Astrocyte of the spinal cord (primary cell): ENCODE results near the gene FLT1.

ENCODE experiments used
- DNase-seq: peaks from one replicate; pipeline ENCODE4 v3.0.0; 2011; ENCODE audit warnings: low read depth, low spot score
- H3K4me3 ChIP-seq: 2 replicates; pipeline ENCODE4 v1.5.1; 2011; ENCODE audit warnings: low read depth, mild to moderate bottlenecking, low read length, moderate library complexity
- in situ Hi-C: cut with HindIII; loops from 2 replicates; pipeline ENCODE4 v1.10.0; 2017; ENCODE audit warnings: low sequenced_read_pairs
- TF ChIP-seq, protein P1 (sequence below): IDR thresholded peaks from 2 replicates; pipeline ENCODE4 v1.5.1; 2012; ENCODE audit warnings: low read depth, mild to moderate bottlenecking, low read length, inconsistent platforms

FLT1 gene

GRCh38 chr13:28283600-28283999 lies 211.3 kb downstream of the FLT1 start:
- no peak overlapping the region for H3K4me3 ChIP-seq
- TF ChIP-seq, protein P1, sequence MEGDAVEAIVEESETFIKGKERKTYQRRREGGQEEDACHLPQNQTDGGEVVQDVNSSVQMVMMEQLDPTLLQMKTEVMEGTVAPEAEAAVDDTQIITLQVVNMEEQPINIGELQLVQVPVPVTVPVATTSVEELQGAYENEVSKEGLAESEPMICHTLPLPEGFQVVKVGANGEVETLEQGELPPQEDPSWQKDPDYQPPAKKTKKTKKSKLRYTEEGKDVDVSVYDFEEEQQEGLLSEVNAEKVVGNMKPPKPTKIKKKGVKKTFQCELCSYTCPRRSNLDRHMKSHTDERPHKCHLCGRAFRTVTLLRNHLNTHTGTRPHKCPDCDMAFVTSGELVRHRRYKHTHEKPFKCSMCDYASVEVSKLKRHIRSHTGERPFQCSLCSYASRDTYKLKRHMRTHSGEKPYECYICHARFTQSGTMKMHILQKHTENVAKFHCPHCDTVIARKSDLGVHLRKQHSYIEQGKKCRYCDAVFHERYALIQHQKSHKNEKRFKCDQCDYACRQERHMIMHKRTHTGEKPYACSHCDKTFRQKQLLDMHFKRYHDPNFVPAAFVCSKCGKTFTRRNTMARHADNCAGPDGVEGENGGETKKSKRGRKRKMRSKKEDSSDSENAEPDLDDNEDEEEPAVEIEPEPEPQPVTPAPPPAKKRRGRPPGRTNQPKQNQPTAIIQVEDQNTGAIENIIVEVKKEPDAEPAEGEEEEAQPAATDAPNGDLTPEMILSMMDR: no peak
- no peak for DNase-seq
- in situ Hi-C loops: no loop called here

- no peak for DNase-seq
- H3K4me3 ChIP-seq: no peak overlapping the region
- TF ChIP-seq, protein P1: no peak
- in situ Hi-C loops: no loop called here
Measured at GRCh38 chr13:28282451-28282850, 212.5 kb downstream of the FLT1 start.

DNA sequence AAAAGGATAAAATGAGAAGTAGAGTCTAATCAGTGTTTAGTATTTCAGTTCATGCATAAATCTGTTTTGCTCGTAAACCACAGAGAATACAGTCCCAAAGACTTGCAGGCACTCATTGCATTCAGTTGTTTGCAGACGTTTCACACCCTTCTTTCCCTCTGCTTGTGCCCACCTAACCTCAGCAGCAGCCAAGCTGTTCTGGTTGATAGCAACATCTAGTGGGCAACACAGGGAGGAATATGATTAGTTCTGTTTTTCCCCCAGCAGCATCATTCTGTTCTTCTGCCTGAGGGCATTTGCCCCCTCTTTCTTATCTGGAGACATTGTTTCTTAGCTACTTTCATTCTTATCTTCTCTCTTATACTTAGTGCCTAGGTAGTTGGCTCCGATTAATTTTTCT lies 221.0 kb downstream of the FLT1 start:
- no peak overlapping the region for H3K4me3 ChIP-seq
- DNase-seq: no peak
- in situ Hi-C loops: no loop called here
- TF ChIP-seq, protein P1: no peak

- in situ Hi-C loops: no loop called here
- H3K4me3 ChIP-seq: no peak overlapping the region
- DNase-seq: no peak
Measured at GRCh38 chr13:28271056-28271840, 223.7 kb downstream of the FLT1 start.

DNA sequence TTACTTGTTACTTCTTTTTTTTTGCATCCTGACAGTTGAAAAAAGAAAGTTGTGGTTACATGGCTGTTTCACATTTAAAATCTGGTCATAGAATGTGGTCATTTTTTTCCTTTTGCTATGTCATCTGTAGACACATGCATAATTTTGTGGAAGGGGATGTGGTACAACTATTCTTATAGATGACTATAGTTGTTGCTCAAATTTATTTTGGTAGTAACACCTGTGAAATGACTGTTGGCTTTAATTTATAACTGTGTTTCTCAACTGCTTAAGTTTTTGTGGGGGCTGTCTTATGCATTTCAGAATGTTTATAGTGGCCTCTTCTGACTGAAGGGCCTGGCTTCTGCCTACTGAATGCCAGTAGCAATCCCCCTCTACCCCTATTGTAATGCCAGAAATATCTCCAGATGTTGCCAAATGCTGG lies 226.1 kb downstream of the FLT1 start:
- no peak overlapping the region for H3K4me3 ChIP-seq
- TF ChIP-seq, protein P1: no peak
- no peak for DNase-seq
- in situ Hi-C loops: no loop called here

More at GRCh38 chr13:28271056-28271840, 223.7 kb downstream of the FLT1 start:
- TF ChIP-seq, protein P1: no peak

GRCh38 chr13:28267497-28267896 lies 227.4 kb downstream of the FLT1 start:
- in situ Hi-C loops: no loop called here
- TF ChIP-seq, protein P1: no peak
- no peak for DNase-seq

More at GRCh38 chr13:28267497-28267896, 227.4 kb downstream of the FLT1 start:
- H3K4me3 ChIP-seq: no peak overlapping the region
